ENCODE results near the gene HNF4A.

The HNF4A gene

DNA sequence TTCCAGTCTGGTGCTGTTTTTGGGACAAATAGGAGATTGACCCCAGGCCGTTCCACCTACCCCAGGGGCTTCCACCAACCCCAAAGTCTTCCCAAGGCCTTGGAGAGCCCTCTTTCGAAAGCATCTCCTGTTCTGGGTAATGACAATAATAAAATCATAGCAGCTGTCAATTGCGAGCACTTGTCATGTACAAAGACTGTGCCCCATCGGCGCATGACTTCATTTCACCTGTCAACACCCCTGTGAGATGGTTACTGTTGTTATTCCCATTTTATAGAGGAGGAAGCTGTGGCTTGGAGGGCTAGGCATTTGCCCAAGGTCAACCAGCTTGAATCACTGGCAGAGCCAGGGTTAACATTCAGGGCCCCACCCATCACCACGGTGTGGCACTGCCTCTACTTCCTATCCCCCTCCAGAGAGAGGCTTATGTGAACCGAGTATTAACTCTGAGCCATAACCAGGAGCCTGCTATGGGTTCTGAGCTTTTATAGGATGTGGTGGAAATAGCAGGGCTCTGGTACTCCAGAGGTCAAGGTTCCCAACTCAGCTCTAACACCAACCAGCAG, 51.2 kb downstream of the HNF4A start:
- DNase-seq, result no peak

DNA sequence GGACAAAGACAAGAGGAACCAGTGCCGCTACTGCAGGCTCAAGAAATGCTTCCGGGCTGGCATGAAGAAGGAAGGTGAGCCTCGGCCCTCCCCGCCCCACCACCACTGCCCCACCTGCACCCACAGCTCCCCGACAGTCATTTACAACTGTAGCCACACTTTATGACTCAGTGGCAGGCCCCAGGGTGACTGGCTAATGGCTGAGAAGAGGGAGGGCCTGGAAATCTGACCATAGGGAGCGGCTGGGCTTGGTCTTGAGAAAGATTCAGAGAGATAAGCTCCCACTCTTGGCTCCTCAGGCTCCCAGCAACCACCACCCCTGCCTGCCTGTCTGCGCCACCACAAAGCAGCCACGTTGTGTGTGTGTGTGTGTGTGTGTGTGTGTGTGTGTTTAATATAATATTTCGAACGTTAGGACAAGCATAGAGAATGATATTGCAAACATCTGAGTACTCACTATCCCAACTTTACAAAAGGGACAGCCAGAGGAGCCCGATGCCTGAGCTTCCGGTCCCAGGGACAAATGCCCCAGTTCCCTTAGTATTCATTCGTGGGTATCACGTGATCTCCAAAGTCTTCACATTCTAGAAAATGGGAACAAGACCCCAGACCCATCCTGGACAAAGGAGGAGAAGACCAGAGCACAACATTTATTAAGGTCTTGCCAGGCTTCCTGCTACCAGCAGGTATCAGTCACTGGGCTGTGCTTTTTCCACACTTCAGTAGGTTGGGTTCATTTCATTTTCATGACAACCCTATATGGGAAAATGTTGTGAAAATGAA, 52.1 kb downstream of the HNF4A start:
- DNase-seq, result no peak

DNA sequence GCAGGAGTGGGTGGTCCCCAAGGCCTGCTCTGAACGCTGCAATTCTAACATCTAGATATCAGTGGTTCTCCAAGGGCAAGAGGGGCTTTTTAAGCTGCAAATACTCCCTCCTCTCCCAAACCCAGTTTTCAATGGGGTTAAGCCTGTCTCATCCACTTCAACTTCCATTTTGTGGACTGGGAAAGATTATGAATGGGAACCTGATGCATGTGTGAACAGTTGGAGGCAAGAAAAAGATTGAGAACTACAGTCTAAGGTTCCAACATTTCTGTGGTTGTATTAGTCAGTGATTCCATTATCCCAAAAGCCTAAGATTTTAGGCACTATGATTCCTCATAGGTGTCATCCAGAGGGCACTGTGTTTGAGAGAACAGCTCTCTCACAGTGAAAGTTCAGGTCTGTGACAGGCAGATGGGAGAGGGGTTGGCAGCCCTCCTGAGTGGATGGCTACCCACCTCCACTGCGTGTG, 53.7 kb downstream of the HNF4A start:
- no peak for DNase-seq

DNA sequence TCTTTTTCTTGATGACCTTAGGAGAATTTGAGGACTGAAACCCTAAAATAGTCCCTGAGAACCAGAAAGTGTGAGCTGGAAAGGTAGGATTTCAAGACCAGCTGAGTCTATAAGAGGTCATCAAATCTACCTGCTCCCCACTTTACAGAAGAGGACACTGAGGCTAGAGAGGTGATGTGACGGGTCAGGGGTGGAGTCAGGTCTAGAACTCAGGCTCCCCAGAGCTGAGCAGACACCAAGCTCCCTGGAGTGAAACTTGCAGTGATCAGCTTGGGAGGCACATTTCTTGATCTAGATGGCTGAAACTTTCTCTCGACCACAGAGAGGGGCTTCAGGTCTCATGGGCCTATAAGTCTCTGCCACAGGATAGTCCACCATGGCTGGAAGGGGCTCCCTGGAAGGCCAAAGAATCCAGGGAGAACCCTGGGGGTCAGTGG, 55.1 kb downstream of the HNF4A start:
- no peak for DNase-seq

DNA sequence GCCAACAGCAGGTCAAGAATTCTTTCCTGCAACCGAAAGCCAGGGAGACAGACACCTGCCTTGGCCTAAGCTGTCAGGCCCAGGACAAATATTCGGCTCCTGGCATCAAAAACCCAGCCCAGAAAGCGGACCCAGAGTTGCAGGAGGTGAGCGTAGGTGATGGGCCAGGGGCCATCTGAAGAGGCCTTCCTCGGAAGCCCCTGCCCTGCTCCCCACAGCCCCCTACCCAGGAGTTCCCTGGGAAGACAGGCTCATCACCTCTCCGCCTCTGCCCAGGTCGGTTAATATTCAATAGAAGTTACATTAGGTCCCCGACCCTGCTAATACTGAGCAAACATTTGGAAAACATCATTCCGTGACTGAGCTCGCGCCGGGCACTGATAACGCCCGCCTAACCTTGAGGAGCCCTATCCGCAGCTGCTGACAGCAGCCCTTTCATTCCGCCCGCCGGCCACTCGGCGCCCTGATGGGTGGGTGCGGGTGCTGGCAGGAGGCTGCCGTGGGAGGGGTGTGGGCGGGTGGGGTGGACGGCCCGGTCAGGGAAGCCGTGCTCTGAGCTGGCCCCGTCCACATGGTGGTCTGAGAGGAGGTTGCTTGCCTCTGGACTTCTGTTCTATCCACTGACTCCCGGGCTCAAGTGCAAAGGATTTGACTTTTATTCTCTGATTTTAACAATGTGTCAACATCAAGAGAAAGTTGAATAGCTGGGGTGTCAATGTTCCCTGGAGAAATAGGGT, 55.7 kb downstream of the HNF4A start:
- DNase-seq, result no peak

DNA sequence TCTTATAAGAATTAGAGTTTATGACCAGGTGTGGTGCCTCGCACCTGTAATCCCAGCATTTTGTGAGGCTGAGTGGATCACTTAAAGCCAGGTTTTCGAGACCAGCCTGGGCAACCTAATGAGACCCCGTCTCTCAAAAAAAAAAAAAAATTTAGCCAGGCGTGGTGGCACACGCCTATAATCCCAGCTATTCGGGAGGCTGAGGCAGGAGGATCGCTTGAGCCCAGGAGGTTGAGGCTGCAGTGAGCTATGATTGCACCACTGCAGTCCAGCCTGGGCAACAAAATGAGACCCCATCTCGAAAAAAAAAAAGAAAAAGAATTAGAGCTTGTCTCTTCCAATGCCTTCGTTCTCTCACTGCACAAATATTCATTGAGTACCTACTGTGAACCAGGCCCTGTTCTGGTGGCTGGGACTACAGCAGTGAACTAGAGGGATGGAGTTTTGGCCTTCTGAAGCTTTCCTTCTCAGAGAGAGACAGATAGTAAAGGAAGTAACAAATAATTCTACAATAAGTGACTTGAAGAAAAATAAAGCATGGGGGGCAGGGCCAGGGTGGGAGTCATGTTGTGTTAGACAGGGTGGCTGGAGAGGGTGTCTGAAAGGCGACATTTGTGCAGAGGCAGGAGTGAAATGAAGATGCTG, 56.4 kb downstream of the HNF4A start:
- DNase-seq, result no peak

DNA sequence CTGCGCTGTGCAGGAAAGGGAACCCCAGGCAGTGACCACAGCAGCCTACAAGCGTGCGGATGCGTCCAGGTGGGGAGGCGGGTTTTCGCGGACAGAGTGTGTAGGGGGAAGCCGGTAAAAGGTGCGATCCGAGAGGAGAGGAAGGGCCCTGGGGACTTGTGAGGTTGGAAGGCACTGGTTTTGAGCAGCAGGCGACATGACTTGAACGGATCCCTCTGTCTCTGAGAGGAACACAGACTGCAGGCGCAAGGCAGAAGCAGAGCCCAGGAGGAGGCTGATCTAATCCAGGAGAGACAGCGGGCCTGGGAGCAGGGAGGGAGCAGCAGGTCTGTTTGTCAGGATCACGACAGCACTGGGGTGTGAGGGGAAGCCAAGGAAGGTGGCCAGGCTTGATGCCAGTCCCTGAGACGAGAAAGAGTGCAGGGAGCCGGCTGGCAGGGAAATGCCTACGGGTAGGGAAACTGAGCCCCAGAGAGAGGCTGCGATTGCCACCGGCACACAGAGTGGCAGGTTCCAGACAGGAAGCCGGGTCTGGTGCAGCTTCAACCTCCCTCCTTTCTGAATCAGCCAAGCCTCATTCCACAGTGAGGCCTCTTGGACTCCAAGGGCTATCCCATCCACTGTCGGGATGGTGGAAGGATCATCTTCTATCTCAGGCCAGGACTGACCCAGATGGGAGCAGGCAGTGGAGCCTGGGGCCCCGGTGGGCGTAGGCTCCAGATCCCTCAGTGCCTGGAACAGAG, 57.1 kb downstream of the HNF4A start:
- DNase-seq, result no peak

DNA sequence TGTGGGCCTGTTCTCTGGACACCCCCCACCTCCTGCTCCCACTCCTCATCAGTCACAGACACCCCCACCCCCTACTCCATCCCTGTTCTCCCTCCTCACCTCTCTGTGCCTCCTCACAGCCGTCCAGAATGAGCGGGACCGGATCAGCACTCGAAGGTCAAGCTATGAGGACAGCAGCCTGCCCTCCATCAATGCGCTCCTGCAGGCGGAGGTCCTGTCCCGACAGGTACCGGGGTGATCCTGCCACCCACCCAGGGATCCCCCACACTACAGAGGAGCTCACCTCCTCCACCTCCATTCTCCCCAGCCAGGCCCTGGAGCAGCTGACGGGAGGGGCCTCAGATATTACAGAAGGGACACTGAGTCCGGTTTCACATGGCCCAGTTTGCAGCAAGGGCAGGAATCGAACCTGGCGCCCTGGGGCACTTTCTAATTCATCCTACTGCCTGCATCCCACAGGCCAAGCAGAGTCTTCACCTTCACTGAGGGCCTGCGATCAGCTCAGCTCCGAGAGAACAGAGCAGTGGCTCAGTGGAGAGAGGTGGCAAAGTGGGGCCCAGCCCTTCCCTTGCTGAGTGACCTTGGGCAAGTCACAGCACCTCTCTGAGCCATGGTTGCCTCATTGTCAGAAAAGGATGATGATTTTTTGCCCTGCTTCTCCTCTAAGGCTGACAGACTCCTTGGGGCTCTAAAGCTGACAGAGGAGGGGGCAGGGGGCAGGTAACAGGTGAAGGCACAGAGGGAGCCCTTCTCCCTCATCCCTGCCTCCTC, 58.3 kb downstream of the HNF4A start:
- DNase-seq, result no peak

DNA sequence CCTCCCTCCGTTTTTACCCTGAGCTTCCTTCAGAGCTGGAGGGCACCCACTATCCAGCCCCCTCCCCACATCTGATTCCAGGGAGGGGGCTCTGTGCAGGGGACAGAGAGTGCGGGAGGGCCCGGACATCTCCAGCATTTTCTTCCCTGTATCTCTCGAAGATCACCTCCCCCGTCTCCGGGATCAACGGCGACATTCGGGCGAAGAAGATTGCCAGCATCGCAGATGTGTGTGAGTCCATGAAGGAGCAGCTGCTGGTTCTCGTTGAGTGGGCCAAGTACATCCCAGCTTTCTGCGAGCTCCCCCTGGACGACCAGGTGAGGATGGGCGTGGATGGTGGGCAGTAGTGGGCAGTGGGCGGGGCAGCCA, 58.8 kb downstream of the HNF4A start:
- no peak for DNase-seq

DNA sequence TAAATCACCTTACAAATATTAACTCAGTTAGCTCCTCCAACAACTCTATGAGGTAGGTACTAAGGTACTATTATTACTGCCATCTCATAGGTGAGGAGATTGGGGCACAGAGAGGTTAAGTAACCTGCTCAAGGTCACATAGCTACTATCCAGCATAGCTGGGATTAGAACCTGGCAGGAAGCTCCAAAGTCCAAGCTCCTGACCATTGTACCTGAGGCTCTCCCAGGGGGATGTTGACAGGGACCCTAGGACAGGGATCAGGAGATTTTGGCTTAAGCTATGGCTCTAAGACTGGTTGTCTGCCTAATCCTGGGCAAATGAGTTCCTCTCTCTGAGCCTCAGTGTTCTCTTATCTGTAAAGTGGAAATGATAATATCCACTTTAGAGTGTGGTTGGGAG, 59.3 kb downstream of the HNF4A start:
- no peak for DNase-seq

DNA sequence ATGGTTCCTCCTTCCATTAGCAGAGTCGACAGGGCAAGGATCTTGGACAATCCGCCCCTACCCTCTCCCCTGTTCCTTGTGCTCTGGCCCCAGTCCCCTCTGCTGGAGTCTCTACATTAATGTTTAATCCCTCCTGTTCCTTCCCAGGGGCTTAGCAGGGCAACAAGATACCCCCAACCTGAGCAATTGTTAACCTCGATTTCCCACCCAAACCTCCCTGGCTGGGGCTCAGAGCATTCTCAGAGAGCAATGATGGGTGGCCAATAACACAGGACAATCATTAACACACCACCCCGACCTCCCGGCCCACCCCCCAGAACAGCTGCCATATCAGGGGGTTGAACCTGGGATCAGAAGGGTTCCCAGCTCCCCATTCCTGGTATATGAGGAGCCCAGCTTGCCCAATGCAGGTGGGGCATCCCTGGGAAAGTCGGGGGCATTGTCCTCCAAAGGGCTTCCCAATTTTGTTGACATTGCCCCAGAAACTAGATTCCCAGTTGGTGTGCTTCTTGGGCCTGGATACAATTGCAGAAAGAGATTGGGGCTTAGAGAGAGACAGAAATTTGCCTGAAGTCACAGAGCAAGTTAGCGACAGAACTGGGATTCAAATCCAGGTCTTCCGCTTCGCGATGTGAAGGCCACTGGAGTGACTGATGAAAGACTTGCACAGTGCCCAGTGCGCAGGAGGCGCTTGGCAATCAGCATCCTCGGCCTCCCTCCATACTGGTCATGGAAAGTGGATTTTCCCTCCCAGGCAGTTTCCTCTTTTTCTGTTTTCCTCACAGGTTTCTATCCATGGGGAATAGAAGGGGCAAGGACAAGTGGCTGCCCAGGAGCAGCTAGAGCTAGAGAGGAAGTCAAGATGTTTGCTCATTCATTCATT, 60.6 kb downstream of the HNF4A start:
- DNase-seq, result no peak

DNA sequence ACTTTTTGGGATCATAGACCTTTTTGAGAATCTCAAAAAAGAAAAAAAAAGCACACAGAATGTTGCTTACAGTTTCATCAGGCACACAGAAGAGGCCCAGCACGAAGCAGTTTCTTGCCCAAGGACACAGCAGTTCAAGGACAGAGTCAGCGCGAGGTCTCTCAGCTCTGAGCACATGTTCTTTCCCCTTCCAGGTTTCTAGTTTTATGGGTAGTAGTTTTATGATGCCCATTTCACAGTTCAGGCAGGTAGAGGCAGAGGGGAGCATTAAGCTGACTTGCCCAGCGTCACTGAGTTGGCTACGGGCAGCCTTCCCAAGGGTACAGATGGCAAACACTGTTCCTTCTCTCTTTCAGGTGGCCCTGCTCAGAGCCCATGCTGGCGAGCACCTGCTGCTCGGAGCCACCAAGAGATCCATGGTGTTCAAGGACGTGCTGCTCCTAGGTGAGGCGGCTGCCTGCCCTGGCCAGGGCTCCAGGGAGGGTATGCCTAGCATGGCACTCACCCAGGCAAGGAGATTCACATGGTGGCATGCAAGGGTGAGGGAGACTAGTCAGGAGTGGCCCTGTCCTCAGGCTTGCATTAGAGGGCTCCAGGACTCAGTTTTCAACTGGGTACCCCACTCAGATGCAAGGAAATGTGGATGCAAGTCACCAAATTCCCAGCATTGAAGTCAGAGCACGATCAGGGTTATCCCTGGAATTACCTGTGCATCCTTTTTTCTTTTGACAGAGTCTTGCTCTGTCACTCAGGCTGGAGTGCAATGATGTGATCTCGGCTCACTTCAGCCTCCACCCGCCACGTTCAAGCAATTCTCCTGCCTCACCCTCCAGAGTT, 62.8 kb downstream of the HNF4A start:
- no peak for DNase-seq

DNA sequence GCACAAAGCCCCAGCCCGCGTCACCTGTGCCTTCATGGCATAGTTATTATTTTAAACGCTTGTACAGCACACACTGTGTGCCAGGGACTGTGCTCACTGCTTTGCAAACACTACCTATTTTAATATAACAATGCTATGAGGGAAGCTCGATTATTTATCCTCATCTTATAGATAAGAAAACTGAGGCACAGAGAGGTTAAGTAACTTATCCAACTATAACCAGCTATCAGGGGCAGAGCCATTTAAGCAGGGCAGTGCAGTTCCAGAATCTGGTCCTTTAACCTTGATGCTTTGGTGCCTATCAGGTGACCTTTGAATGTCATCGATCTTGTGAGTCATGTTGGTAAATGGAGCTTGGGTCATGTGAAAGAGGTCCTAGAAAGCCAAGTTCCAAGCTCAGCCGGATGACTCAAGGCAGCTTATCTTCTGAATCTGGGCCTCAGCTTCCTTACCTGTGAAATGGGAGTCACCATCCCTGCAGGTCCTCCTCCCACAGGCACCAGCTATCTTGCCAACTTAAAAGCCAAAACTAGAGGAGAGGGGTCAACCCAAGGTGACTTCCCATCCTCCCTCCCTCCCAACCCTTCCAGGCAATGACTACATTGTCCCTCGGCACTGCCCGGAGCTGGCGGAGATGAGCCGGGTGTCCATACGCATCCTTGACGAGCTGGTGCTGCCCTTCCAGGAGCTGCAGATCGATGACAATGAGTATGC, 63.8 kb downstream of the HNF4A start:
- DNase-seq, result no peak

DNA sequence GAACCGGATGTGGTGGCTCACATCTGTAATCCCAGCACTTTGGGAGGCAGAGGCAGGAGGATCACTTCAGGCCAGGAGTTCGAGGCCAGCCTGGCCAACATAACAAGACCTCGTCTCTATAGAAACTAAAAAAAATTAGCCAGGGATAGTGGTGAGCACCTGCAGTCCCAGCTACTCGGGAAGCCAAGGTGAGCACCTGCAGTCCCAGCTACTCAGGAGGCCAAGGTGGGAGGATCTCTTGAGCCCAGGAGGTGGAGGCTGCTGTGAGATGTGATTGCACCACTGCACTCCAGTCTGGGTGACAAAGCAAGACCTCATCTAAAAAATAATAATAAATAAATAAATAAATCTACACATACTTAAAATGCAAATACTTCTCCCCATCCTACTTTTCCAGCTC, 65.0 kb downstream of the HNF4A start:
- no peak for DNase-seq

DNA sequence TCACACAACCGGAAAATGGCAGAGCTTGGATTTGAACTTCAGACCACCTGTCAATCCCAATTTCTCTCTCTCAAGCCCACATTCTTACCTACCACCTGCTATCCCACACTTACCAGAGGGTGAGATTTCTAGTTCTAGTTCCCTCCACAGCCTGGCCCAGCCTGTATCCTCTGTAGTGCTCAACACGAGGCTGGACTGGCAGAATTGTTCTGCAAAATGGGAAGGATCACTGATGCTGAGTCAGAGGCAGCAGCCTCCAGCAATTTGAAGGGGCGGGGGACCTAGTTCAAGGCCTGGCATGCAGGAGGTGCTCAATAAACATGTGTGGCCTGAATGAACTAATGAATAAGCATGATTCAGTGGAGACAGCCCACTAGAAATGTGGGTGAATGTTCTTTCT, 66.6 kb downstream of the HNF4A start:
- no peak for DNase-seq

DNA sequence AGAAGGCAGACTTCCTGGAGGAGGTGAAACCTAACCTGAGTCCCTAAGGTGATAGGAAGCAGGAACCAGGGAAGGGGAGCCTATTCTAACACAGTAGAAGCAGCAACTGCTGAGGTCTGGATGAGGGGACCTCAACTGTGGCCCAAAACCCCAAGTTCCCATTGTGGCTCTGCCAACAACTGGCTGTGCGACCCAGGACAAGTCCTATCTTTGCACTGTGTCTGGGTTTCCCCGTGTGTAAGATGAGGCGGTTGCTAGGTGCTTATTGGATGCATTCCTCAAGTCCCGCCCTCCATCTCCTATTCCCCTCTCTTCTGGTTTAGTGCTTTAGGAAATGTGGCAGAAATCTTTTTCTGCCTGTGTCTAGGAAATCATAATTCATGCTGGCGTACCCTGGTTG, 68.0 kb downstream of the HNF4A start:
- DNase-seq, result no peak

DNA sequence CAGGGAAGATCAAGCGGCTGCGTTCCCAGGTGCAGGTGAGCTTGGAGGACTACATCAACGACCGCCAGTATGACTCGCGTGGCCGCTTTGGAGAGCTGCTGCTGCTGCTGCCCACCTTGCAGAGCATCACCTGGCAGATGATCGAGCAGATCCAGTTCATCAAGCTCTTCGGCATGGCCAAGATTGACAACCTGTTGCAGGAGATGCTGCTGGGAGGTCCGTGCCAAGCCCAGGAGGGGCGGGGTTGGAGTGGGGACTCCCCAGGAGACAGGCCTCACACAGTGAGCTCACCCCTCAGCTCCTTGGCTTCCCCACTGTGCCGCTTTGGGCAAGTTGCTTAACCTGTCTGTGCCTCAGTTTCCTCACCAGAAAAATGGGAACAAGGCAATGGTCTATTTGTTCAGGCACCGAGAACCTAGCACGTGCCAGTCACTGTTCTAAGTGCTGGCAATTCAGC, 68.6 kb downstream of the HNF4A start:
- DNase-seq, result no peak

DNA sequence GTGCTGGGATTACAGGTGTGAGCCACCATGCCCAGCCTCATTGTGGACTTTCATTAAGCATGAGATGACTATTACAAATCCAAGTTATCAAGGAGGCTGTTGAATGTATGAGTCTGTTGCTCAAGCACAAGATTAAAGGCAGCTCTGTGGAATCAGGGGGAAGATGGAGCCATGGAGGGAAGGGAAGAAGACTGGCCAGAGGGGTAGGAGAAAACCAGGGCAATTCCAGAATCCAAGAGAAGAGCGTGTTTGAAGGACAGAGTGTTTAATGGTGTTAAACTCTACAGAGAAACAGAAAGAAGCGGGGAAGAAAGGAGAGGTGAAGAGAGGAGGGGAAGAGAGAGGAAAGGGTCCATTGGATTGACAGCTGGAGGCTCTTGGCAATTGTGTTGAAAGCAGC, 70.4 kb downstream of the HNF4A start:
- DNase-seq, result no peak

Data from DMS53 (cell line).